DMS79 (cell line): ENCODE measurements around the gene PCSK5.
"Not testable (repeated sequence)": the region's sequence is repeated elsewhere in the genome, so short reads cannot be mapped to it uniquely, and the experiment has no call there.

Source experiments
- DNase-seq: peaks from one replicate; lab custom pipeline; 2025; lab: John Stamatoyannopoulos, UW

PCSK5 gene

DNA sequence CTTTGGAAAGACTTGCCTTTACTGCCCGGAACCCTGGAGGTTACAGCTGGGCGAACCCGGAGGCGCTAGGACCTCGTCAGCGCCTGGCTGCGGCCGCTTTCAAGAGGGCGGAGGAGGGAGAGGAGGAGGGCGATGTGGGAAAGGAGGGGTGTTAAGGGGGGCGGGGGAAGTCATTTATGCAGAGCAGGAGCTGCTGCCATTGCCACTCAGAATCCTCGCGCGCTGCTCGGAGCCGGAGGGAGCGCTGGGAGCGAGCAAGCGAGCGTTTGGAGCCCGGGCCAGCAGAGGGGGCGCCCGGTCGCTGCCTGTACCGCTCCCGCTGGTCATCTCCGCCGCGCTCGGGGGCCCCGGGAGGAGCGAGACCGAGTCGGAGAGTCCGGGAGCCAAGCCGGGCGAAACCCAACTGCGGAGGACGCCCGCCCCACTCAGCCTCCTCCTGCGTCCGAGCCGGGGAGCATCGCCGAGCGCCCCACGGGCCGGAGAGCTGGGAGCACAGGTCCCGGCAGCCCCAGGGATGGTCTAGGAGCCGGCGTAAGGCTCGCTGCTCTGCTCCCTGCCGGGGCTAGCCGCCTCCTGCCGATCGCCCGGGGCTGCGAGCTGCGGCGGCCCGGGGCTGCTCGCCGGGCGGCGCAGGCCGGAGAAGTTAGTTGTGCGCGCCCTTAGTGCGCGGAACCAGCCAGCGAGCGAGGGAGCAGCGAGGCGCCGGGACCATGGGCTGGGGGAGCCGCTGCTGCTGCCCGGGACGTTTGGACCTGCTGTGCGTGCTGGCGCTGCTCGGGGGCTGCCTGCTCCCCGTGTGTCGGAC, at the start of gene PCSK5:
TSS of gene PCSK5 (plus strand) at position 202 of the 805 bp plus-strand sequence. CDS start at position 711, 509 bp downstream.
- DNase-seq, result peak; percentile 47

GRCh38 chr9:75844321-75844720, 46.2 kb upstream of the PCSK5 start:
- no peak for DNase-seq

DNA sequence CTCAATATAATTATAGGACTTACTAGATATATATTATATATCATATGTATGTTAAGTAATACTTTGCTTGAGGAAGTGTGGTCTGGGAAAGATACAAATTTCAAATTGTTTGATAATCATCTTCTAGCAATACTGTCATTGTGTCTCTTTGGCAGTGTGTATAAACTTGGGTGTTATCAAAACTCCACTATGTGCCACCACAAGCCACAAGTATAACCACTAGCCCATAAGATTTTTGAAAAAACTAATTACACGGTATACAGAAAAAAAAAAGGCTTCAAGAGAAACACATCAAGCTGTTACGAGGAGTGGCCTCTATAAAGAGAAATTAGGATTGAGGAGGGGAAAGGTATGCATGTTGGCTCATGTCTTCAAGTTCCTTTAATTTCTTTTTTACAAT, 44.7 kb upstream of the PCSK5 start:
- no peak for DNase-seq

DNA sequence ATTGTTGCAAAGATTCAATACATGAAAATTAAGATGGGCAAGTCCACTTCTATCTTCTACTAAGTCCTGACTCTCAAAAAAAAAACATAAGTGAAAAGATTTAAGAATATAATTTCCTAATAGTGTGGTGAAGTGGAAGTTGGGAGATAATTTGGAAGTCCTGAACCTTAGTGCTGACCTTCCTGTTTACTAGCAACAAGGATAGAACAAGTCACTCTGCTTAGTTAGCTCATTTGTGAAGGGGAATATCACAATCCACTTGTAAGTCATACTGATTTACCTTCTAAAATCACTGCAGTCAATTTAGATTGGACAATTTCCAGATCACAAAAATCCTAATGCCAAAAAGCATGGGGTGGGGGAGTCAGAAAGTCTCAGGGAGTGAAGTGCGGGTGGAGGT, 43.4 kb upstream of the PCSK5 start:
- DNase-seq, result no peak

DNA sequence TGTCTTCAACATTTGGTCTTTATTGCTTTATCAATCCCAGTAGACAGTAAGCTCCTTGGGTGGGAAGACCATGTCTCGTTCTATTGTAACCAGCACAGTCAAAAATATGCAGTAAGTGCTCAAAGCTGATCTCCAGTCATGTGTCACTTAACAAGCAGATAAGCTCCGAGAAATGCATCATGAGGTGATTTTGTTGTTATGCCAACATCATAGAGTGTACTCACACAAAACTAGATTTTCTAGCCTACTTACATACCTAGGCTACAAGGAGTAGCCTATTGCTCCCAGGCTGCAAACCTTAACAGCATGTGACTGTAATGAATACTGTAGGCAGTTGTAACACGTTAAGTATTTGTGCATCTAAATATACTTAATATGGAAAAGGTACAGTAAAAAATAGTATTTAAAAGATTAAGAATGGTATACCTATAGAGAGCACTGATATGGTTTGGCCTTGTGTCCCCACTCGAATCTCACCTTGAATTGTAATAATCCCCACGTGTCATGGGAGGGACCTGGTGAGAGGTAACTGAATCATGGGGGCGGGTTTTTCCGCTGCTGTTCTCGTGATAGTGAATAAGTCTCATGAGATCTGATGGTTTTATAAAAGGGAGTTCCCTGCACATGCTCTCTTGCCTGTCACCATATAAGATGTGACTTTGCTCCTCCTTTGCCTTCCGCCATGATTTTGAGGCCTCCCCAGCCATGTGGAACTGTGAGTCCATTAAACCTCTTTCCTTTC, 39.8 kb upstream of the PCSK5 start:
- no peak for DNase-seq

GRCh38 chr9:75851917-75852316, 38.6 kb upstream of the PCSK5 start:
- no peak for DNase-seq

DNA sequence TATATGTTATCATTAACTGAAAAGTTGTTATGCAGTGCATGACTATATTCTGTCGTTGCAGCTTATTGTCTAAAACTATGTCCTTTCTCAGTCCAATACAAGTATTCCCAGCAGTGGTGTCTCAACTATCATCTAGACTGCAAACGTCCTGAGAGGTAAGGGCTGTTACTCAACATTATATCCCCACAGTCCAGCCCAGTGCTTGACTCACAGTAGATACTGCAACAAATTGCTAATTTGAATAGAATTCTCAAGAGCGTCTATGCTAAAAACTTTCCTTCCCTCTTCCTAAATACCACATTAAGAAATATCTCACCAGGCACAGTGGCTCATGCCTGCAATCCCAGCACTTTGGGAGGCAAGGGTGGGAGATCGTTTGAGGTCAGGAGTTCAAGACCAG, 37.7 kb upstream of the PCSK5 start:
- no peak for DNase-seq

GRCh38 chr9:75855509-75855908, 35.0 kb upstream of the PCSK5 start:
- no peak for DNase-seq

- no peak for DNase-seq
These were observed 31.9 kb upstream of the PCSK5 start for GRCh38 chr9:75858497-75859092.

DNA sequence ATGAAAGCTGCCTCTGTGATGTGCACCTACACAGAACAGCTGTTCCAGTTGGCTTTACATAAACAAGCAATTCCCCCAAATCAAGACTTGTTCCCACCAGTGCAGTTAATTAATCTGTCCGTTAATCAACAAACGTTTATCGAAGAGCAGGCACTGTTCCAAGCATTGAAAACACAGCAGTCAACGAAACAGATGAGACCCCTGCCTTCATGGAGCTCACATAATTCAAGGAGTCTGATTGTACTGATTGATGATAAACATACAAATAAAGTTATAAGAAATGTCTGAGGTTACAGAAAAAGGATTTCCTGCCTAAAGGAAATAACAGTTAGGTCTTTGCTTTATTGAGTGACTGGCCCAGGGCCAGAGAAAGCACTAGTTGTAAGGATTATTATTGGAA, 26.2 kb upstream of the PCSK5 start:
- DNase-seq, result no peak

- no peak for DNase-seq
These were observed 24.1 kb upstream of the PCSK5 start for GRCh38 chr9:75866273-75866871.

GRCh38 chr9:75868526-75868925, 21.9 kb upstream of the PCSK5 start:
- DNase-seq, result not testable (repeated sequence)

- DNase-seq, result no peak
These were observed 21.2 kb upstream of the PCSK5 start for GRCh38 chr9:75869236-75869635.

GRCh38 chr9:75870450-75870849, 20.0 kb upstream of the PCSK5 start:
- DNase-seq, result no peak

DNA sequence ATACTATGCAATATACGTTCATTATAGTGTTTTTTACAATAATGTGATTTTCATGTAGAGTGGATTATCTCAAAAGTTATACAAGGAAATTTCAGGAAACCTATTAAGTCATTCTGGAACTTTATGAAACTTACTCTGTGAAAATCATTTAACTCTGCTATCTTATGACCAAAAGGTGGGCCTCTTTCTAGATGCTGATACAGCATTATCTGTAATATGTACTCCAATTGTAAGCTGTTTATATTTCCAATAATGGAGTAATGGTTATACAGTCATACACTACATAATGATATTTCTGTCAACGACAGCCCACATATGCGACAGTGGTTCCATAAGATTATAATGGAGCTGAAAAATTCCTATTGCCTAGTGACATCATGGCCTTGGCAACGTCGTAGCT, 18.8 kb upstream of the PCSK5 start:
- no peak for DNase-seq

DNA sequence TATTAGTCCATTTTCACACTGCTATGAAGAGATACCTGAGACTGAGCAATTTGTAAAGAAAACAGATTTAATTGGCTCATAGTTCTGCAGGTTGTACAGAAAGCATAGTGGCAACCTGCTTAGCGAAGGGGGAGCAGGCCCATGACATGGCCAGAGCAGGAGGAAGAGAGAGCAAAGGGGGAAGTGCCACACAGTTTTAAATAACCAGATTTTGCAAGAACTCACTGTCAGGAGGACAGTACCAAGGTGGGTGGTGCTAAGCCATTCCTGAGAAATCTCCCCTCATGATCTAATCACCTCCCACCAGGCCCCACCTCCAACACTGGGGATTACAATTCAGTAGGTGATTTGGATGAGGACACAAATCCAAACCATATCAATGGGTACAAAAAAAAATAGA, 16.8 kb upstream of the PCSK5 start:
- DNase-seq, result no peak

DNA sequence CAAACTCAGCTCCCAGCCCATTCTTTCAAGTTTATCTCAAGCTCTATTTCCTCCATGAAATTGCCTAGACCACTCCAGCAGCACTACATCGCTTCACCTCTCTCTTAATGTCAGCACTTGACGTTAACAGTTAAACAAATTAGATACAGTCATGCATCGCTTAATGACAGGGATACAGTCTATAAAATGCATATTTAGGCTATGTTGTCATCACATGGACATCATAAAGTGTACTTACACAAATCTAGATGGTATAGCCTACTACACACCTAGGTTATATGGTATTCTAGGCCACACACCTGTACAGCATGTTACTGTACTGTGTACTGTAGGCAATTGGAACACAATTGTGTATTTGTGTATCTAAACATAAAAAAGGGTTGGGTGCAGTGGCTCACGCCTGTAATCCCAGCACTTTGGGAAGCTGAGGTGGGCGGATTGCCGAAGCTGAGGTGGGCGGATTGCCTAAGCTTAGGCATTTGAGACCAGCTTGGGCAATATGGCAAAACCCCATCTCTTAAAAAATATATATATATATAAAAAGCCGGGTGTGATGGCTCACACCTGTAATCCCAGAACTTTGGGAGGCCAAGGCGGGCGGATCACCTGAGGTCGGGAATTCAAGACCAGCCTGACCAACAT, 13.4 kb upstream of the PCSK5 start:
- DNase-seq, result peak; percentile 17

GRCh38 chr9:75878488-75878860, 12.0 kb upstream of the PCSK5 start:
- no peak for DNase-seq

DNA sequence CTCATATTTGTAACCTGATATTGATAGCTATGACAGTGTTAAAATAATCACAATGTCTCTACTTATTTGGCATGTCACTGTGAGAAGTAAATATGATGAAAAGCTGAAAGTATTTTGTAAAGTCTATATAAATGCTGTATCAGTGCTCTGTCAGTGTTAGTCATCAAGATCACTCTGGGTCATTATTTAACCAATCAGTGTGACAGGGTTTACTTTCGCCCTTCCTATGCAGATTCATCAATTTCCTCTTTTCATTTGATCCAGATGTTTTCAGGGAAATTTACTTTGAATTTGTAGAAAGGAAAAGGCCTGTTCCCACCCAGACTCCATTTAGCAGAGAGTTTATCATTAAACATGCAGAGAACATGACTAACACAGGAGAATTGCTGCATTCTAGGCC, 9.9 kb upstream of the PCSK5 start:
- no peak for DNase-seq

DNA sequence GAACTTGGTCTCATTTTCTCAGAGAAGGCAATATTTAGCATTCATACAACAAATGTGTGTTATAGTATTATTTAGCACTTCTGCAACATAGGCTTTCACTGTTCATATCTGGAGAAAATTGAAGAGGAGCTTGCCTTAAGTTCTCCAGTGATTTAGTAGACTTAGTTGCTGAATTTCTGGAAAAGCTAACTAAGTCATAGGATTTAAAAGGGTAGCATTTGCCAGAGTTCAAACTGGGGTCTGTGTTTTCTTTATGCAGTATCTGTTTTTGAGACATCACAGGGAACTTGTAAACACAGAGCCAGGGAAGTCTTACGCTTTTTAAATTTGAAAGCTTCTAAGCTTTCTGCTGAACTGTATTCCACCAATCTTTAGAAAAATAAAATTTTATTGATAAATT, 8.7 kb upstream of the PCSK5 start:
- no peak for DNase-seq

DNA sequence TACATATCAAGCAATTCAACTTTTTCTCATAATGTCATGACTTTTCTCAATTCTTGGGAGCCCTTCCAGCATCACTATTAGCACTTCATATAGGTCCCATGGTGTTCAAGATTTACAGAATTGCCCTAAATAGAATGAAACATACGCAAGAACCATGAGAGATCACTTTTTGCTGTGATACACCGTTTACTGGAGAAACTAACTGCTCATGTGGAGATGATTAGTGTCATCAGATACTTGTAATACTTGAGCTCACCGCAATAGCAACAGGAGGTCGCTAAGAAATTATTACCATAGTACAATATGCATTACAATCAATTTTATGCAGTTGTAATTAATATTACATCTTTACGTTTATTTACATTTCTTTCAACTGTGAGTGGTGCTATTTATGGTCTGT, 4.8 kb upstream of the PCSK5 start:
- DNase-seq, result no peak

- DNase-seq, result no peak
These were observed 896 bp upstream of the PCSK5 start for GRCh38 chr9:75889577-75889976.
